ENCODE data around the gene IFIT3.

GRCh38 chr10:89351412-89351779, 23.6 kb downstream of the IFIT3 start:
- TF ChIP-seq CTCF (IDR thresholded peaks at IDR 0.05 in 8 of 11, conservative IDR thresholded peaks at IDR 0.05 in 3 of 11), result no peak
- TF ChIP-seq POLR2A (IDR thresholded peaks at IDR 0.05), result no peak
